Tibial nerve (tissue), 4 donors: ENCODE data around the gene FMN2. TPM values are rescaled to one million over a fixed set of nuclear protein-coding genes. Genes with fewer than 3 reads are reported as not detected.
"Not testable (repeated sequence)": the region's sequence is repeated elsewhere in the genome, so short reads cannot be mapped to it uniquely, and the experiment has no call there.

ENCODE experiments used
- DNase-seq, 2 donors: peaks; one replicate each; pipeline ENCODE4 v3.0.0-alpha.2; 2019; ENCODE audit warnings: low spot score in 2 of 2
- H3K27ac ChIP-seq, 4 donors: fragments of 200-600 bp; sonication (generic) in 3 of 4; one replicate each; pipeline ENCODE4 v1.5.1; 2017 to 2019; ENCODE audit warnings: mild to moderate bottlenecking in 1 of 4
- H3K27me3 ChIP-seq, 2 donors: fragments of 200-600 bp; sonication (generic) in 1 of 2; one replicate each; pipeline versions ENCODE4 v1.5.1 to v1.6.0; 2017 to 2019
- H3K36me3 ChIP-seq, 3 donors: fragments of 200-600 bp; sonication (generic); one replicate each; pipeline ENCODE4 v1.5.1; 2018 to 2019
- H3K4me1 ChIP-seq, 4 donors: fragments of 200-600 bp; sonication (generic) in 3 of 4; one replicate each; pipeline ENCODE4 v1.5.1; 2017 to 2019
- H3K4me3 ChIP-seq, 4 donors: fragments of 200-600 bp; sonication (generic) in 3 of 4; one replicate each; pipeline ENCODE4 v1.5.1; 2017 to 2019; ENCODE audit warnings: mild to moderate bottlenecking in 1 of 4, moderate library complexity in 1 of 4
- H3K9me3 ChIP-seq, 4 donors: fragments of 200-600 bp; sonication (generic) in 3 of 4; one replicate each; pipeline ENCODE4 v1.5.1; 2017 to 2019
- CTCF ChIP-seq, 5 experiments: fragments of 200-600 bp in 3 of 5; fragments of 450-650 bp in 2 of 5; sonication (generic) in 3 of 5; IDR thresholded peaks; one replicate each; pipeline ENCODE4 v1.5.1; 2016 to 2019; ENCODE audit warnings: antibody characterized with exemption in 5 of 5, mild to moderate bottlenecking in 3 of 5, moderate library complexity in 2 of 5
- EP300 ChIP-seq, 2 donors: sonication (generic); formaldehyde crosslinking; IDR thresholded peaks; one replicate each; pipeline ENCODE4 v1.6.1; 2017; ENCODE audit warnings: antibody characterized with exemption in 2 of 2, mild to moderate bottlenecking in 1 of 2
- POLR2A ChIP-seq, 2 donors: fragments of 450-650 bp; IDR thresholded peaks; one replicate each; pipeline ENCODE4 v1.6.1; 2017; ENCODE audit warnings: antibody characterized with exemption in 2 of 2, mild to moderate bottlenecking in 2 of 2, moderate library complexity in 2 of 2
- WGBS, 2 donors: methylation state at CpG; one replicate each; pipeline ENCODE4 v1.1.5; 2018; 5-methylcytosine and 5-hydroxymethylcytosine counted together
- total RNA-seq, 4 donors: library from RNA; depleted of rRNA; stranded (reverse); fragments of >200 nt; gene quantifications; one replicate each; pipeline ENCODE4 v1.1.0, GENCODE V29; 2016

FMN2 gene
- total RNA-seq, 4 donors from 2014 or later, result 16.7 to 24.9 (median 24.4) TPM

GRCh38 chr1:240405751-240406150 is 314.1 kb downstream of the FMN2 start:
- no peaks in the 10 kb centered on the region for H3K9me3 ChIP-seq
- DNase-seq, result no peak
- WGBS, 2 donors, result 80 to 86% methylated on average over 12 of the region's 12 CpGs

GRCh38 chr1:240407407-240407806 is 315.7 kb downstream of the FMN2 start:
- Histone ChIP-seq H3K36me3 (no peaks in the 10 kb centered on the region), H3K9me3 (no peaks in the 10 kb centered on the region), H3K4me3 (no peak overlapping the region), H3K27ac (no peak overlapping the region), H3K27me3 (no peaks in the 10 kb centered on the region), H3K4me1 (no peaks in the 10 kb centered on the region)
- no peak for TF ChIP-seq EP300 (IDR thresholded peaks at IDR 0.05)
- no peak for TF ChIP-seq POLR2A (IDR thresholded peaks at IDR 0.05)
- TF ChIP-seq CTCF (IDR thresholded peaks at IDR 0.05), result no peak
- no peak for DNase-seq
- WGBS, 2 donors, result 91 to 93% methylated on average over 5 of the region's 5 CpGs

More at GRCh38 chr1:240405751-240406150, 314.1 kb downstream of the FMN2 start:
- H3K4me3 ChIP-seq, result no peak overlapping the region
- H3K27ac ChIP-seq, result no peak overlapping the region
- no peak for TF ChIP-seq EP300 (IDR thresholded peaks at IDR 0.05)
- TF ChIP-seq CTCF (IDR thresholded peaks at IDR 0.05), result no peak
- TF ChIP-seq POLR2A (IDR thresholded peaks at IDR 0.05), result no peak
- no peaks in the 10 kb centered on the region for H3K4me1 ChIP-seq
- H3K36me3 ChIP-seq, result no peaks in the 10 kb centered on the region
- no peaks in the 10 kb centered on the region for H3K27me3 ChIP-seq

GRCh38 chr1:240409615-240410014 is 317.9 kb downstream of the FMN2 start:
- TF ChIP-seq CTCF (IDR thresholded peaks at IDR 0.05), result no peak
- no peak overlapping the region for H3K4me3 ChIP-seq
- DNase-seq, result no peak
- H3K27me3 ChIP-seq, result no peaks in the 10 kb centered on the region
- H3K4me1 ChIP-seq, result no peaks in the 10 kb centered on the region
- H3K9me3 ChIP-seq, result no peaks in the 10 kb centered on the region
- H3K36me3 ChIP-seq, result no peaks in the 10 kb centered on the region
- no peak overlapping the region for H3K27ac ChIP-seq

- no peak for DNase-seq
- no peaks in the 10 kb centered on the region for H3K36me3 ChIP-seq
- no peak overlapping the region for H3K4me3 ChIP-seq
- no peaks in the 10 kb centered on the region for H3K4me1 ChIP-seq
- no peaks in the 10 kb centered on the region for H3K9me3 ChIP-seq
- no peaks in the 10 kb centered on the region for H3K27me3 ChIP-seq
- no peak for TF ChIP-seq EP300 (IDR thresholded peaks at IDR 0.05)
- no peak overlapping the region for H3K27ac ChIP-seq
- 38 to 49% methylated on average over 5 of the region's 5 CpGs for WGBS, 2 donors
These were observed 322.0 kb downstream of the FMN2 start for GRCh38 chr1:240413732-240414131.

- H3K9me3 ChIP-seq, result no peaks in the 10 kb centered on the region
- H3K27me3 ChIP-seq, result no peaks in the 10 kb centered on the region
- no peaks in the 10 kb centered on the region for H3K36me3 ChIP-seq
- no peaks in the 10 kb centered on the region for H3K4me1 ChIP-seq
- WGBS, 2 donors, result 62 to 75% methylated on average over 6 of the region's 6 CpGs
- DNase-seq, result no peak
- H3K27ac ChIP-seq, result no peak overlapping the region
- TF ChIP-seq EP300 (IDR thresholded peaks at IDR 0.05), result no peak
- no peak overlapping the region for H3K4me3 ChIP-seq
These were observed 322.6 kb downstream of the FMN2 start for GRCh38 chr1:240414237-240414636.

- 94 to 96% methylated on average over 1 of the region's 1 CpG for WGBS, 2 donors
- H3K27ac ChIP-seq, H3K27me3 ChIP-seq: not testable (repeated sequence)
These were observed 323.3 kb downstream of the FMN2 start for GRCh38 chr1:240415011-240415410.

GRCh38 chr1:240415532-240415931 is 323.8 kb downstream of the FMN2 start:
- no peaks in the 10 kb centered on the region for H3K4me1 ChIP-seq
- H3K4me3 ChIP-seq, result no peak overlapping the region
- no peak for TF ChIP-seq POLR2A (IDR thresholded peaks at IDR 0.05)
- no peak for TF ChIP-seq CTCF (IDR thresholded peaks at IDR 0.05)
- TF ChIP-seq EP300 (IDR thresholded peaks at IDR 0.05), result no peak
- no peaks in the 10 kb centered on the region for H3K9me3 ChIP-seq
- 60 to 64% methylated on average over 4 of the region's 4 CpGs for WGBS, 2 donors
- H3K36me3 ChIP-seq, result no peaks in the 10 kb centered on the region
- H3K27ac ChIP-seq, result no peak overlapping the region
- no peak for DNase-seq
- H3K27me3 ChIP-seq, result no peaks in the 10 kb centered on the region

More at GRCh38 chr1:240415011-240415410, 323.3 kb downstream of the FMN2 start:
- not testable (repeated sequence) for H3K36me3 ChIP-seq, H3K9me3 ChIP-seq, DNase-seq, H3K4me1 ChIP-seq, H3K4me3 ChIP-seq
